GM12878 (cell line): ENCODE results near the gene MYH7. TPM values are rescaled to one million over a fixed set of nuclear protein-coding genes. Genes with fewer than 3 reads are reported as not detected.

ENCODE experiments used
- ATAC-seq: fragments of 200-7000 bp; cut with Tn5 transposase; 3 replicates; pipeline ENCODE4 v1.9.1; 2020; ENCODE audit warnings: mild to moderate bottlenecking, moderate library complexity
- BruUV-seq: library from RNA; stranded (reverse); fragments of 400-500 nt; replicated peaks from 2 replicates; lab custom pipeline; 2021; lab: Mats Ljungman, UMichigan
- CTCF ChIA-PET: fragments of 300-600 bp; sonication (Branson Sonifier 250); formaldehyde crosslinking; extraction: SDS; loops from one replicate; lab custom pipeline; 2021; ENCODE audit warnings: inconsistent platforms; lab: Yijun Ruan, JAX
- POLR2A ChIA-PET: fragments of 350-600 bp; formaldehyde crosslinking; extraction: SDS; loops from one replicate; lab custom pipeline; 2021; ENCODE audit warnings: inconsistent platforms; lab: Charles Lee
- RAD21 ChIA-PET: fragments of 300-600 bp; sonication (Branson Sonifier 250); formaldehyde crosslinking; loops from one replicate; lab custom pipeline; 2023; ENCODE audit warnings: antibody characterized with exemption; ENCODE audit not compliant: unreplicated experiment; lab: Charles Lee
- SMC1A ChIA-PET: fragments of 300-600 bp; sonication (Branson Sonifier 250); formaldehyde crosslinking; loops from one replicate; lab custom pipeline; 2023; ENCODE audit not compliant: unreplicated experiment, uncharacterized antibody; lab: Charles Lee
- DNase-seq: peaks from one replicate; pipeline ENCODE4 v3.0.0-alpha.2; 2011; ENCODE audit warnings: low read depth, low spot score
- FAIRE-seq: peaks from 3 replicates; lab custom pipeline; 2011; peaks lifted over from hg19 to GRCh38; lab: Jason Lieb, UNC
- H2AFZ ChIP-seq: 2 replicates; pipeline ENCODE4 v1.6.0; 2011; ENCODE audit warnings: low read depth, low read length, control low read depth; ENCODE audit not compliant: control insufficient read depth
- H3K27ac ChIP-seq: 2 replicates; pipeline ENCODE4 v1.5.1; 2011; ENCODE audit warnings: control low read depth; ENCODE audit not compliant: control insufficient read depth, insufficient read depth
- H3K27me3 ChIP-seq, 2 experiments: replicated peaks in 1 of 2; 2 replicates each; pipeline versions ENCODE4 v1.6.0 to v1.6.1; 2011; ENCODE audit warnings: low read length in 1 of 2; ENCODE audit not compliant: control insufficient read depth in 2 of 2, insufficient read depth in 2 of 2
- H3K36me3 ChIP-seq, 2 experiments: 2 replicates each; pipeline ENCODE4 v1.5.1; 2011; ENCODE audit warnings: low read length in 1 of 2; ENCODE audit not compliant: control insufficient read depth in 2 of 2, insufficient read depth in 2 of 2
- H3K4me1 ChIP-seq: 2 replicates; pipeline ENCODE4 v1.6.1; 2011; ENCODE audit warnings: mild to moderate bottlenecking, low read length, moderate library complexity, mixed read lengths; ENCODE audit not compliant: control insufficient read depth, insufficient read depth
- H3K4me2 ChIP-seq: 2 replicates; pipeline ENCODE4 v1.6.0; 2011; ENCODE audit warnings: control low read depth; ENCODE audit not compliant: control insufficient read depth, insufficient read depth
- H3K4me3 ChIP-seq: fragments of 200-600 bp; sonication (generic); 2 replicates; pipeline ENCODE4 v1.5.1; 2016
- H3K79me2 ChIP-seq: 2 replicates; pipeline ENCODE4 v1.6.0; 2011; ENCODE audit warnings: low read length; ENCODE audit not compliant: control insufficient read depth, insufficient read depth
- H3K9ac ChIP-seq: 2 replicates; pipeline ENCODE4 v1.8.0; 2011; ENCODE audit warnings: low read length, control low read depth, mixed read lengths; ENCODE audit not compliant: control insufficient read depth, insufficient read depth
- H3K9me3 ChIP-seq: replicated peaks from 3 replicates; pipeline ENCODE4 v1.5.1; 2011; ENCODE audit warnings: mild to moderate bottlenecking, low read length; ENCODE audit not compliant: control insufficient read depth, insufficient read depth
- H4K20me1 ChIP-seq: 2 replicates; pipeline ENCODE4 v1.6.0; 2011; ENCODE audit not compliant: control insufficient read depth, insufficient read depth
- BHLHE40 ChIP-seq, 2 experiments: fragments of 450-650 bp in 1 of 2; IDR thresholded peaks; 2 replicates each; pipeline ENCODE4 v1.6.1; 2011 to 2017; ENCODE audit warnings: low read depth in 2 of 2, borderline replicate concordance in 1 of 2, improper control_type of control experiment in 1 of 2, low read length in 1 of 2, mild to moderate bottlenecking in 1 of 2
- CEBPB ChIP-seq, 2 experiments: fragments of 150-350 bp in 1 of 2; IDR thresholded peaks; 2 replicates each; pipeline ENCODE4 v1.6.1; 2012 to 2014; ENCODE audit warnings: low read depth in 2 of 2, low read length in 2 of 2, borderline replicate concordance in 1 of 2, inconsistent platforms in 1 of 2
- EGR1 ChIP-seq, 2 experiments: IDR thresholded peaks; 1 replicate in 1 of 2; 2 replicates in 1 of 2; pipeline ENCODE4 v1.6.1; 2011 to 2012; ENCODE audit warnings: low read depth in 2 of 2, low read length in 2 of 2, borderline replicate concordance in 1 of 2, mild to moderate bottlenecking in 1 of 2, moderate library complexity in 1 of 2
- GATAD2B ChIP-seq: fragments of 450-650 bp; conservative IDR thresholded peaks from 2 replicates; pipeline ENCODE4 v1.6.1; 2017; ENCODE audit warnings: low read depth, mild to moderate bottlenecking, moderate library complexity
- HCFC1 ChIP-seq: fragments of 150-350 bp; IDR thresholded peaks from 2 replicates; pipeline ENCODE4 v1.6.1; 2014; ENCODE audit warnings: low read length
- HDAC2 ChIP-seq: fragments of 200-600 bp; sonication (generic); IDR thresholded peaks from 2 replicates; pipeline ENCODE4 v1.6.1; 2017
- MTA2 ChIP-seq: fragments of 450-650 bp; IDR thresholded peaks from 2 replicates; pipeline ENCODE4 v1.6.1; 2016; ENCODE audit warnings: low read depth, mild to moderate bottlenecking, moderate library complexity
- RELA ChIP-seq: fragments of 450-650 bp; IDR thresholded peaks from 2 replicates; pipeline ENCODE4 v1.8.0; 2014; ENCODE audit warnings: borderline replicate concordance; ENCODE audit not compliant: partially characterized antibody
- SP1 ChIP-seq: IDR thresholded peaks from one replicate; pipeline ENCODE4 v1.6.1; 2011; ENCODE audit warnings: low read depth, low read length
- YBX1 ChIP-seq: fragments of 450-650 bp; IDR thresholded peaks from 2 replicates; pipeline ENCODE4 v1.6.1; 2016; ENCODE audit warnings: antibody characterized with exemption
- ZNF687 ChIP-seq: fragments of 450-650 bp; IDR thresholded peaks from 2 replicates; pipeline ENCODE4 v1.6.1; 2017; ENCODE audit warnings: mild to moderate bottlenecking, moderate library complexity
- WGBS: methylation state at CpG from one replicate; pipeline ENCODE4 v1.1.6; 2016; ENCODE audit warnings: low lambda C conversion rate; ENCODE audit not compliant: insufficient replicate concordance, insufficient coverage; ENCODE audit errors: missing lambda C conversion rate; 5-methylcytosine and 5-hydroxymethylcytosine counted together
- in situ Hi-C: fragments of 300-500 bp; cut with MboI; formaldehyde crosslinking; loops from 9 replicates; pipeline ENCODE4 v1.14.3; 2018; ENCODE audit warnings: mixed read lengths
- intact Hi-C: fragments of 100-400 bp; cut with micrococcal nuclease; formaldehyde crosslinking; loops from one replicate; pipeline ENCODE4 v1.14.2; 2022; ENCODE audit not compliant: unreplicated experiment
- polyA plus RNA-seq, 11 experiments: library from polyadenylated mRNA; depleted of rRNA in 4 of 11; unstranded in 6 of 11; stranded (reverse) in 5 of 11; fragments of >200 nt; fragmentation: Nextera tagmentation in 4 of 11; fragmentation: Illumina TruSeq in 1 of 11; extraction: Ambion mirVana in 4 of 11; extraction: Trizol in 1 of 11; gene quantifications; 1 replicate in 1 of 11; 2 replicates in 10 of 11; pipeline versions ENCODE4 v1.2.1 to v1.2.3, GENCODE V29; 2011 to 2016; ENCODE audit warnings: inconsistent platforms in 2 of 11, missing spikeins in 2 of 11, low read depth in 1 of 11
- total RNA-seq, 4 experiments: library from RNA; depleted of rRNA in 3 of 4; stranded (reverse); fragments of >200 nt in 3 of 4; fragmentation: Illumina TruSeq in 1 of 4; extraction: Trizol in 1 of 4; gene quantifications; 2 replicates each; pipeline versions ENCODE4 v1.2.1 to v1.2.3, GENCODE V29; 2013 to 2021

The MYH7 gene
- total and polyA plus RNA-seq, 10 of the 15 experiments (the other 5 are each of a cell fraction or from before 2014, with no cell fraction given) = 0.04 to 0.10 (median 0.05) TPM; not detected in 4

GRCh38 chr14:23436327-23437132 lies 1.1 kb upstream of the MYH7 start:
- no peaks in the 10 kb centered on the region for H4K20me1 ChIP-seq
- POLR2A ChIA-PET = no interaction called here
- no peaks in the 10 kb centered on the region for H3K36me3 ChIP-seq
- WGBS = 33% methylated on average over 15 of the region's 15 CpGs
- ATAC-seq = no peak
- BruUV-seq = no TSS peak
- no peaks in the 10 kb centered on the region; a peak in 3 of 4 replicates for H3K27me3 ChIP-seq
- SMC1A ChIA-PET = interaction anchor here (0.5 kb wide), 1 partner anchor 107 kb away, joined by 3 read pairs; no protein-coding TSS in a partner anchor
- RAD21 ChIA-PET = no interaction called here
- TF ChIP-seq RELA = no peak
- TF ChIP-seq HDAC2 = no peak
- TF ChIP-seq, all 136 proteins: peak for 0
- FAIRE-seq (no peak), DNase-seq (no peak)
- Histone ChIP-seq H3K4me1 (no peaks in the 10 kb centered on the region), H3K4me2 (no peak overlapping the region), H3K9ac (no peak overlapping the region), H3K79me2 (no peaks in the 10 kb centered on the region), H3K9me3 (no peaks in the 10 kb centered on the region), H3K27ac (no peak overlapping the region), H3K4me3 (no peak overlapping the region), H2AFZ (no peak overlapping the region)
- in situ Hi-C loops = no loop called here
- CTCF ChIA-PET = interaction anchor here (0.5 to 1.3 kb wide), 3 partner anchors 16 to 316 kb away, joined by 3 to 4 read pairs (median 3); no protein-coding TSS in a partner anchor
- intact Hi-C loops = no loop called here

GRCh38 chr14:23434488-23435222 lies 805 bp downstream of the MYH7 start:
- CTCF ChIA-PET = no interaction called here
- TF ChIP-seq BHLHE40 (IDR thresholded peaks at IDR 0.05; ENCODE audit: borderline replicate concordance in 1 of 2, low read depth in 2 of 2, low read length in 1 of 2) = no peak
- no peak for TF ChIP-seq ZNF687
- no peak for TF ChIP-seq EGR1 (IDR thresholded peaks at IDR 0.05; ENCODE audit: borderline replicate concordance in 1 of 2, low read depth in 2 of 2, low read length in 2 of 2)
- TF ChIP-seq SP1 = no peak
- TF ChIP-seq YBX1 = no peak
- no peak for TF ChIP-seq HCFC1
- no peak for TF ChIP-seq GATAD2B
- TF ChIP-seq MTA2 = no peak
- TF ChIP-seq CEBPB (IDR thresholded peaks at IDR 0.05; ENCODE audit: borderline replicate concordance in 1 of 2, low read depth in 2 of 2, low read length in 2 of 2) = no peak

More at GRCh38 chr14:23434488-23435222, 805 bp downstream of the MYH7 start:
- H3K4me2 ChIP-seq = no peak overlapping the region
- H4K20me1 ChIP-seq = no peaks in the 10 kb centered on the region
- ATAC-seq = no peak
- RAD21 ChIA-PET = no interaction called here
- H3K36me3 ChIP-seq = no peaks in the 10 kb centered on the region; a peak in 1 of 4 replicates
- intact Hi-C loops (no loop called here), in situ Hi-C loops (no loop called here)
- H3K9me3 ChIP-seq = no peaks in the 10 kb centered on the region
- SMC1A ChIA-PET = no interaction called here
- POLR2A ChIA-PET = interaction anchor here (0.6 kb wide), 1 partner anchor 521 kb away, joined by 3 read pairs; no protein-coding TSS in a partner anchor
- H3K4me1 ChIP-seq = no peaks in the 10 kb centered on the region
- no TSS peak for BruUV-seq
- no peaks in the 10 kb centered on the region; a peak in 3 of 4 replicates for H3K27me3 ChIP-seq
- H3K79me2 ChIP-seq = no peaks in the 10 kb centered on the region
- no peak overlapping the region for H3K9ac ChIP-seq
- no peak overlapping the region for H3K27ac ChIP-seq
- H3K4me3 ChIP-seq = no peak overlapping the region
- no peak for DNase-seq
- 17% methylated on average over 8 of the region's 8 CpGs for WGBS
- H2AFZ ChIP-seq = no peak overlapping the region
- no peak for FAIRE-seq
